Measurements from ENCODE around the gene RPS6KL1.
A peak's percentile ranks its signal among the peaks of the same experiment; 100 is the strongest.

Gene RPS6KL1

DNA sequence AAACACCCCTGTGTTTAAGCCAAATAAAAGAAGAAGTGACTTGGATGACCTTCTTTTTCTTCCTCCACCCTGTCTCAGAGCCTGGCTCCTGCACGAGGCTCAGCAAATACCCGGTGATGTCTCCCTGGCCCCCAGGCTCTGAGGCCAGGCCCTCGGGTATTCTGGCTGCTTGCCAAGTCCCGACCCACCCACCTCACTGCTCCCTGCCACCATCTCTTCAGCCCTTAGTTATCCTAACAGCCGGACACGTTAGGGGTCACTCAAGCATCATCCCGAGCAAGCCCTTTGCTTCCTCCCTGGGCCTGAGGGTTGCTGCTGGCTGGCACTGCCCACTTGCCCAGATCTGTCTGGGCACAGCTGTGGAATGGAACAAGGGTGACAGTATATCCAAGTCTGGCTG is 7.2 kb downstream of the RPS6KL1 start:
- ATAC-seq = no peak
- H3K4me1 Mint-ChIP-seq = no peaks in the 10 kb centered on the region
- no peak for DNase-seq
- H3K27ac Mint-ChIP-seq = no peak overlapping the region
- H3K27me3 Mint-ChIP-seq = no peaks in the 10 kb centered on the region
- no peak overlapping the region for H3K4me3 Mint-ChIP-seq
- H3K9me3 Mint-ChIP-seq = no peaks in the 10 kb centered on the region
- H3K36me3 Mint-ChIP-seq (ENCODE audit: low read depth) = no peaks in the 10 kb centered on the region

DNA sequence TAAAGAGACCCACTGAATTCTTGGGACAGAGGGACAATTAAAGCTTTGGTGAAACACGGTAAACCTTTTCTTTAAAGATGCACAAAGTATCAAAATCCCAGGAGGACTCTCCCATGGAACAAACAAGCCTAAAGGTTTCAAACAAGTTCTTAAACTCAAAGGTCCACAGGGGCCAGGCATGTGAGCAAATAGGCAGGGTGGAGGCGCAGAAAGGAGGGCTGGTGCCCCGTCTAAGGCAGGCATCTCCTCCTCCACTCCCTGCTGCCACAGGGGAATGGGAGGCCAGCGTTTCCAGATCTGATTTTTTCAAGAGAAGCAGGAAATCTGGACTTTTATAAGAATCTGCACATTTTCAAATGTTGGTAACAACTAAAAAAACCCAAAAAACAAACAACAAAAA is 7.6 kb downstream of the RPS6KL1 start:
- Mint-ChIP-seq H3K27me3 (no peaks in the 10 kb centered on the region), H3K4me1 (no peaks in the 10 kb centered on the region), H3K36me3 (ENCODE audit: low read depth) (no peaks in the 10 kb centered on the region), H3K27ac (no peak overlapping the region), H3K4me3 (no peak overlapping the region), H3K9me3 (no peaks in the 10 kb centered on the region)
- DNase-seq (no peak), ATAC-seq (no peak)

DNA sequence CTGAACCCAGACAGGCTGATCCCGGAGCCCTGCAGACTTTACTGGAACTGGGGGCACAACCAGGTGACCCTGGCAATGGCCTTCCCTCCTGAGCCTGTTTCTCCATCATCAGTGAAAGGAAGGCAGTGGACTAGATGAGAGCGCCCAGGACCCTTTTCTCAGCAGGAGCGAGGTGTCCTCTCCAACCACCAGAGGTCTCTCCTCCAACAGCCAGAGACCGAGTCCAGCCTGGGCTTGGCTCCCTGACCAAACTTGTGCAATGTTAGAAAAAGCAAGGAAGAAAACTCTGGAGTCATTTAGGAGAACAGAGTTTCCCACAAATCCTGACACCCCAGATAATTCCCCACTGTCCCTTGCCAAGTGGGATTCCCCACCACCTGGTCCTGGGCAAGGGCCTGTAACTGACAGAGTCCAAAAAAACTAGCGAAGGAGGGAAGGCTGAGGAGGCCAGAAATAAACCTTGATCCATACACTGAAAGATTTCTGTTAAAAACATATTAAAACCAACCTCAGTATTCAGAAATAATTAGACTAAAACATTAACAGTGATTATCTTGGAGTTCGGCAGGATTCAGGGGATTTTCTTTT is 9.0 kb downstream of the RPS6KL1 start:
- Mint-ChIP-seq H3K27me3 (no peaks in the 10 kb centered on the region), H3K27ac (no peak overlapping the region), H3K4me1 (no peaks in the 10 kb centered on the region), H3K9me3 (no peaks in the 10 kb centered on the region), H3K4me3 (no peak overlapping the region), H3K36me3 (ENCODE audit: low read depth) (no peaks in the 10 kb centered on the region)
- DNase-seq (no peak), ATAC-seq (peak; percentile 44)

DNA sequence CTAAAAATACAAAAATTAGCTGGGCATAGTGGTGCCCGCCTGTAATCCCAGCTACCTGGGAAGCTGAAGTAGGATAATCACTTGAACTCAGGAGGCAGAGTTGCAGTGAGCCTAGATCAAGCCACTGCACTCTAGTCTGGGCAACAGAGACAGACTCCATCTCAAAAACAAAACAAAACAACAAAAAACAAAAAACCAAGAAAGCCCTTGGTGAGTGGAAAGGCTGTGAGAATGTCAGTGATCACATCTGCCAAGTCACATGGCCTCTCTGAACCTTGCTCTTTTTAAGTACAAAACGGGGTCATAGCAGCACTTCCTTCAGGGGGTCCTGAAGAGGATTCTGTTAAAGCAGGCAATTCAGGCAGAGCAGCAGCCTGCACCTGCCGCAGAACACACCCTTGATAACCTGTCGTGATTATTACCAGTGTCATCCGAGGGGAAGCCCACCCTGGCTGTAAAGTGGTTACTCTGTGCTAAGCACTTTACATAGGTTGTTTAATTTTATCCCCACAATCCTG is 9.6 kb downstream of the RPS6KL1 start:
- DNase-seq (no peak), ATAC-seq (no peak)
- Mint-ChIP-seq H3K9me3 (no peaks in the 10 kb centered on the region), H3K27ac (no peak overlapping the region), H3K4me1 (no peaks in the 10 kb centered on the region), H3K4me3 (no peak overlapping the region), H3K27me3 (no peaks in the 10 kb centered on the region), H3K36me3 (ENCODE audit: low read depth) (no peaks in the 10 kb centered on the region)

DNA sequence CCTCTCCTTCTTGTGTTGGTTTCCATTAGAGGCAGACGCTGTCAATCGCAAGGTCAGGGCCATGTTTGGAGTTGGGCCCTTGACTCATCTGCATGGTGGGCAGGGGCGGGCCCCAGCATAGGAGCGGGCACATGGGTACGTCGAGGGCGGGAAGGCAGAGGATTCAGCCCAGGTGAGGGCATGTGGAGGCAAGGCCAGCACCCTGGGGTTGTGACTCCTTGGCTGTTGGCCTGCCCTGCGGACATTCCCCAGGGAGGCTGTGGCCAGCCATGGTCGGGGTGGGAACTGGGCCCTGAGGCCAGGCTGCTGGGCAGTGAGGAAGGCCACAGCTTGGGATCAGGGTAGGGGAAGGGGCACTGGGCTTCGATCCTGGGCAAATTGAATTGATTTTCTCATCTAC is 10.3 kb downstream of the RPS6KL1 start:
- no peak overlapping the region for H3K27ac Mint-ChIP-seq
- no peaks in the 10 kb centered on the region for H3K4me1 Mint-ChIP-seq
- no peak overlapping the region for H3K4me3 Mint-ChIP-seq
- DNase-seq (no peak), ATAC-seq (no peak)
- no peaks in the 10 kb centered on the region for H3K9me3 Mint-ChIP-seq
- H3K36me3 Mint-ChIP-seq (ENCODE audit: low read depth) = no peaks in the 10 kb centered on the region
- no peaks in the 10 kb centered on the region for H3K27me3 Mint-ChIP-seq

DNA sequence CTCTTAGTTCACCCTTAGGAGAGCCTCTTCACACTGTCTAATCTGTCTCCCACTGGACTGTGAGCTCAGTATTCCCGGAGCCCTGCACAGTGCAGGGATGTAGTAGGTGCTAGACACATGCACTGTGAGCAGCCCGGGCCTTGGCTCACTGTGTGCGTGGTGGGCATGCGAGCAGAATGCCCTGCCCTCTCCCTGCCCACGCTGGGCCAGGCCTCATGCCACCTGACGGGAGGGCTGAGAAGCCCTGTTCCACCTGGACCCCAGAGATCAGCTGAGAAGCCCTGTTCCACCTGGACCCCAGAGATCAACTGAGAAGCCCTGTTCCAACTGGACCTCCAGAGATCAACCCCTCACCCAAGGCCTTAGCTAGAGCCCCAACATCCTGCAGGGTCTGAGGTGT is 10.9 kb downstream of the RPS6KL1 start:
- H3K36me3 Mint-ChIP-seq (ENCODE audit: low read depth) = no peaks in the 10 kb centered on the region
- no peaks in the 10 kb centered on the region for H3K9me3 Mint-ChIP-seq
- no peaks in the 10 kb centered on the region for H3K4me1 Mint-ChIP-seq
- no peak overlapping the region for H3K4me3 Mint-ChIP-seq
- no peak overlapping the region for H3K27ac Mint-ChIP-seq
- DNase-seq (no peak), ATAC-seq (no peak)
- no peaks in the 10 kb centered on the region for H3K27me3 Mint-ChIP-seq

DNA sequence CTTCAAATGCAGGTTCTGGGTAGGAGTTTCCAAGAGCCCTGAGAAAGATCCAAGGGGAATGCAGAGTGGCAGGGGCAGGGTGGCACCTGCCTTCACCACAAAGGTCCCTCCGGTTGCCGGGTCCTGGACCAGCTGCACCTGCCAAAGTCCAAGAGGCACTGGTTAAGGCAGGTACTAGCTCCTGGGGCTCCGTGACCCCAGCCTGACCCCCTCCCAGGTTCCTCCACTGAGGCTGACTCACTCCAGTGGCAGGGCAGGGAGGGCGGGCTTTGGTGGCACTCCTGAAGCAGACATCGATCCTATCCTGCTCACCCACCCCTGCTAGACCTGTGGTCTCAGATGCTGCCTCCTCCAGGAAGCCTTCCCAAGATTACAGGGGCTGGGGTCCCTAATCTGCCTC is 11.4 kb downstream of the RPS6KL1 start:
- H3K36me3 Mint-ChIP-seq (ENCODE audit: low read depth) = no peaks in the 10 kb centered on the region
- no peaks in the 10 kb centered on the region for H3K9me3 Mint-ChIP-seq
- no peaks in the 10 kb centered on the region for H3K27me3 Mint-ChIP-seq
- H3K4me3 Mint-ChIP-seq = no peak overlapping the region
- no peak for ATAC-seq
- H3K27ac Mint-ChIP-seq = no peak overlapping the region
- no peaks in the 10 kb centered on the region for H3K4me1 Mint-ChIP-seq
- DNase-seq = no peak

DNA sequence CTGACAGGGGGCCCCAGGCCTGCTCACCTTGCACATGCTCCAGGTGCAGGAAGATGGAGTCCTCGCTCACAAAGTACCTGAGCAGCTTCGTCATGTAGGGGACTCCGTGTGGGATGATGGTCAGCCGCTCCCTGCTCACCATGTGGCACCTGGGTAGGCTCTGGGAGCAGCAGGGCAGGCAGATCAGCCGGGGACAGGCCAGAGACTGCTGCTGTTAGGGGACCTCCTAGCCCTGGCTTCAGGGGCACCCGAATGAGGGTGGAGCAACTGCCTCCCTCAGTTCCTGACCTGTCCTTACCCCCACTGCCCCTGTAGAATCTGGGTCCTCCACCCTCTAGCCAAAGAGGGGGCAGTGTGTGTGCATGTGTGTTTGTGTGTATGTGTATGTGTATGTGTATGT is 11.8 kb downstream of the RPS6KL1 start:
- Mint-ChIP-seq H3K9me3 (no peaks in the 10 kb centered on the region), H3K4me3 (no peak overlapping the region)

DNA sequence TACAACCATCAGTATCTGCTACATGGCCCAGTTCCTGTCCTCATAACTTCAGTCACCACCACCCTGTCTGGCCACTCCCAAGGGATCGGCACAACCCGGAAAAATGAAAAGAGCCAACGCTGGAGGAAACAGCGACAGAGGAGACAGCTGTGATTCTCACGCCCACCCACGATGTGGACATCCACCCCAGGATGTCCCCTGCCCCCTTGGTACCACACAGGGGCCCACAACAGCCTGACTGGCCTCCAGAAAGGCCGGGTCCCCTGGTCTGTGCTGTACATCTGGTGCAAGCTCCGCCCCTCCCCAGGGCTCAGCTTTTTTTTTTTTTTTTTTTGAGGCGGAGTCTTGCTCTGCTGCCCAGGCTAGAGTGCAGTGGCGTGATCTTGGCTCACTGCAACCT is 12.5 kb downstream of the RPS6KL1 start:
- Mint-ChIP-seq H3K9me3 (no peaks in the 10 kb centered on the region), H3K27me3 (no peaks in the 10 kb centered on the region), H3K4me3 (no peak overlapping the region), H3K36me3 (ENCODE audit: low read depth) (no peaks in the 10 kb centered on the region), H3K27ac (no peak overlapping the region), H3K4me1 (peaks cover 3% of the 10 kb centered on the region)
- ATAC-seq (no peak), DNase-seq (no peak)

More for the DNA sequence above, 11.8 kb downstream of the RPS6KL1 start:
- Mint-ChIP-seq H3K4me1 (no peaks in the 10 kb centered on the region), H3K27me3 (no peaks in the 10 kb centered on the region), H3K36me3 (ENCODE audit: low read depth) (no peaks in the 10 kb centered on the region), H3K27ac (no peak overlapping the region)
- ATAC-seq (no peak), DNase-seq (no peak)

DNA sequence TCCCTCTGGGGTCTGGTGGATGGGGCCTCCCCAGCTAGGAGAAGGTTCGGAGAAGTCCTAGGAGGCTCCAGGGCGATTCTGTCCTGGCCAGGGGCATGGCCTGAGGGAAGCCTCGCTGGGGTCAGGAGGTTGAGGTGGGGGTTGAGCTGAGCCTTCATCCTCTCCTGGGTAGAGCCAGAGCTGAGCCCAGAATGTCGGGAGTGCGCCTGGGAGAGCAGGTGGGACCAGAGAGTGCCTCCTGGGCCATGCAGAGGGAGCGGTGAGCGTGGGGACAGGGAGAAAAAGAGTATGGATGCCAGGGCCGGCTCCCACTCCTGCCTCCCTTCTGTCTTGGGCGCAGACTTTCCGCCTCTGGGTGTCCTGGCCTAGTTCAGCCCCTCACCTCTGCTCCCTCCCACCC is 13.1 kb downstream of the RPS6KL1 start:
- peaks cover 2% of the 10 kb centered on the region for H3K36me3 Mint-ChIP-seq (ENCODE audit: low read depth)
- H3K4me3 Mint-ChIP-seq = no peak overlapping the region
- DNase-seq (no peak), ATAC-seq (no peak)
- H3K4me1 Mint-ChIP-seq = peaks cover 4% of the 10 kb centered on the region
- H3K27me3 Mint-ChIP-seq = no peaks in the 10 kb centered on the region
- no peaks in the 10 kb centered on the region for H3K9me3 Mint-ChIP-seq
- H3K27ac Mint-ChIP-seq = no peak overlapping the region

DNA sequence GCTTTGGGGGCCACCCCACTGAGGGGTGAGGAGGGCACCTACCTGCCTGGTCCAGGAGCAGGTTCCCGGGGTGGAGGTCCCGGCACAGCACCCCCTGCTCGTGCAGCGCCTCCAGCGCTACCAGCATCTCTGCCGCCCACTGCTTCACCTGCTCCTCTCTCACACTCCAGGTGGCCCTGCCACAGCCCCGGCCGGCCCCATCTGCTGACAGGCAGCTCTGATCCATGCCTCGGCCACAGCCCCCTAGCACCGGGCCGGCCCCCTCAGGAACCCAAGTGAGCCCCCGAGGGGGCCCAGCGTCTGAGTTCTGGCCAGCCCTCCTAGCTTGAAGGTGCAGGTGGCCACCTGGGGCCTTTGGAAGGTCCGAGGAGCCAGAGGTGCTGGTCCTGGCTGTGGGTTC is 13.6 kb downstream of the RPS6KL1 start:
- DNase-seq (no peak), ATAC-seq (no peak)
- Mint-ChIP-seq H3K36me3 (ENCODE audit: low read depth) (peaks cover 2% of the 10 kb centered on the region), H3K27ac (no peak overlapping the region), H3K4me1 (peaks cover 4% of the 10 kb centered on the region), H3K9me3 (no peaks in the 10 kb centered on the region), H3K27me3 (no peaks in the 10 kb centered on the region), H3K4me3 (no peak overlapping the region)

DNA sequence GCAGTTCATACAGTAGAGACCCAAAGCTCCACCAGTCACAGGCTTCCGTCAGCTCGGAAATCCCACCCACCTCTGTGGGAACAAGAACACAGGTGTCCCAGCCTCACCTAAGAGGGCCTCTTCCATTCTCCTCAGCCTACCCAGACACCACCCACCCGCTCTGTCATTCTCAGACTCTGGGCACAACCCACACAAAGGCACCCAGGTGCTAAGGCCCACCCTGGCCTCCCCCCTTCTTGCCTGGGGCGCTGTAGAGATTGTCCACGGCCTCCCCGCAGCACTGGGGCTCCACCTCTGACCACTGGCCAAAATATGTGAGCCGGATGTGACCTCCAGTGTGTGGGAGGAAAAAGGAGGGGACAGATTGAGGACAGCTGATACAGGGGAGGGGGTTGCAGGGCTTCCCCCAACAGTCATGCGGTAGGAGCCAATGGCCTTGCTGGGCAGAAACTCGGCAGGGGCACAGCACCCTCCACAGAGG is 14.2 kb downstream of the RPS6KL1 start:
- H3K9me3 Mint-ChIP-seq = no peaks in the 10 kb centered on the region
- DNase-seq (no peak), ATAC-seq (no peak)
- H3K27ac Mint-ChIP-seq = no peak overlapping the region
- peaks cover 4% of the 10 kb centered on the region for H3K36me3 Mint-ChIP-seq (ENCODE audit: low read depth)
- H3K4me1 Mint-ChIP-seq = peaks cover 4% of the 10 kb centered on the region
- H3K4me3 Mint-ChIP-seq = no peak overlapping the region
- H3K27me3 Mint-ChIP-seq = no peaks in the 10 kb centered on the region

DNA sequence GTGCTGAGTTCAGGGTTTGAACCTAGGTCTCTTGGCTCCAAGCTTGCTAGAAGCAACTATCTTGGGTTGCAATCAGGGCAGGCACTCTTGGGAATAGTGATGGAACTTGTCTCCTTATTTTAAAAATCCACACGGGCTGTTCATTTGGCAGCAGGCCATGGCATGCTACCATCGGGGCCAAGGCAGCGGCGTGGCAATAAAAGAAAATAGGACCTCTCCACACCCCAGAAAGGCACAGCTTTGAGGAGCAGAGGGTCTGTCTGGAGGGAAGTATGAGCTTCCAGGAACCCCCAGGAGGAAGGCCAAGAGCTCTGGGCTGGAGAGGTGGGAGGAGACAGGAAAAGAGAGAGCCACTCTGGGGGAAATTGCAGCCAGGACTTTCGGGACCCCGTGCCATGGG is 15.3 kb downstream of the RPS6KL1 start:
- Mint-ChIP-seq H3K27me3 (no peaks in the 10 kb centered on the region), H3K36me3 (ENCODE audit: low read depth) (peaks cover 12% of the 10 kb centered on the region), H3K27ac (no peak overlapping the region), H3K4me3 (no peak overlapping the region), H3K4me1 (peaks cover 4% of the 10 kb centered on the region), H3K9me3 (no peaks in the 10 kb centered on the region)
- no peak for ATAC-seq
- no peak for DNase-seq

DNA sequence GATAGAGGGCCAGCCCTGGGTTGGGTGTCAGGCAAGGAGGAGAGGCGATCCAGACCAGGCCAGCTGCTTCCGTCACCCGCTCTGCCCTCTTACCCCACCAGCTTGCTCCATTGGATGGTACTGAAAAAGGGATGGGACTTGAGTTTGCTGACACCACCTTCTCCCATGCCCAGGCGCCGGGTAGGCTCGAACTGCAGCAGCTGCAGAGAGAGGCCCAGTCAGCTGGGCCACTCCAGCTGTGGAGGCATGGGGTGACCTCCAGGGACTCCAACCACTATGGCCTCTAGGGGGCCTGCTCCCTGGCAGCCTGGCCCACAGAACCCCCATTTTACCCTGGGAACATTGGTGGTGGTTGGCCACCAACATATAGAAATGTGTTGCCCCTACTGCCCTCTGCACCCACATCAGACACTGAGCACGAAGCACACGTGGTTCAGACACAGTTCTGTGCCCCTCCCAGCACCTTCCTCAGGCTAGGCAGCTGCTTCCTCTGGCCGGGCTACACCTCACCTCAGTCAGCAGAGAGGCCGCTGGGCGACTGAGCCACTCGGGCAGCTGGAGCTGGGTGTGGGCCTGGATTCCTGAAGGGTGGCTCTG is 16.0 kb downstream of the RPS6KL1 start:
- peaks cover 12% of the 10 kb centered on the region for H3K36me3 Mint-ChIP-seq (ENCODE audit: low read depth)
- no peak overlapping the region for H3K27ac Mint-ChIP-seq
- DNase-seq = no peak
- H3K4me1 Mint-ChIP-seq = peaks cover 4% of the 10 kb centered on the region
- H3K9me3 Mint-ChIP-seq = no peaks in the 10 kb centered on the region
- H3K27me3 Mint-ChIP-seq = no peaks in the 10 kb centered on the region
- no peak for ATAC-seq
- H3K4me3 Mint-ChIP-seq = no peak overlapping the region

DNA sequence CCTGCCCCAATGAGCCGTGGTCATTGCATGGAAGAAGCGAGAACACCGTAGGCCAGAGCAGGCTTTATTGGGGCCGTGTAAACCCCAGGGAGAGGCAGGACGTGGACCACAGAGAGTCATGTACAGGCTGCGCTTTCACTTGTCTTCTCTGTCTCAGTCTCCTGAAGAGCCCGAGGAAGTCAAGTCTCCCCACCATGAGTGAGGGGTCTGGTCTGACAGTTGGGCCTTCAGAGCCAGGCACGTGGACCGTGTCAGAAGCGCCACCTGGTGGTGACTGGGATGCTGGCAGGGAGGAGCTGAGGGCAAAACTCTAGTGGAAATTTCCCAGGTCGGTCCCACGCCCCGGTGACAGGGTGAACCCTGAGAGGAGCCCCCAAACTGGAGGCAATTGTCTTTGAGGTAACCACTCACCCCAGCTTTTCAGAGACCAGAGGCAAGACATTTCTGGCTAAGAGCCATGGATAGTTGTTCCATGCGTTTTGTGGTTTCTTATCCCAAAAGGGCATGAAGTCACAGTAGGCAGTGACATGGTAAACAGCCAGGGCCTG is 17.4 kb downstream of the RPS6KL1 start:
- no peaks in the 10 kb centered on the region for H3K9me3 Mint-ChIP-seq

More for the DNA sequence above, 17.4 kb downstream of the RPS6KL1 start:
- peak overlapping the region; percentile 59 for H3K27ac Mint-ChIP-seq
- no peaks in the 10 kb centered on the region for H3K27me3 Mint-ChIP-seq
- ATAC-seq (peak; percentile 65), DNase-seq (peak; percentile 88)
- no peak overlapping the region for H3K4me3 Mint-ChIP-seq
- H3K36me3 Mint-ChIP-seq (ENCODE audit: low read depth) = peaks cover 16% of the 10 kb centered on the region
- H3K4me1 Mint-ChIP-seq = peaks cover 4% of the 10 kb centered on the region

All from activated naive CD8-positive, alpha-beta T cell treated with anti-CD3 and anti-CD28 coated beads, Interleukin-2, amount 50 U/mL, for 24 hours (primary cell).